Measurements from ENCODE around the gene TCN2.
A peak's percentile ranks its signal among the peaks of the same experiment; 100 is the strongest.
"Not testable (repeated sequence)": the region's sequence is repeated elsewhere in the genome, so short reads cannot be mapped to it uniquely, and the experiment has no call there.

The TCN2 gene

GRCh38 chr22:30580896-30581295, 26.1 kb upstream of the TCN2 start:
- DNase-seq: no peak

- DNase-seq: no peak
Measured at GRCh38 chr22:30582051-30582450, 24.9 kb upstream of the TCN2 start.

DNA sequence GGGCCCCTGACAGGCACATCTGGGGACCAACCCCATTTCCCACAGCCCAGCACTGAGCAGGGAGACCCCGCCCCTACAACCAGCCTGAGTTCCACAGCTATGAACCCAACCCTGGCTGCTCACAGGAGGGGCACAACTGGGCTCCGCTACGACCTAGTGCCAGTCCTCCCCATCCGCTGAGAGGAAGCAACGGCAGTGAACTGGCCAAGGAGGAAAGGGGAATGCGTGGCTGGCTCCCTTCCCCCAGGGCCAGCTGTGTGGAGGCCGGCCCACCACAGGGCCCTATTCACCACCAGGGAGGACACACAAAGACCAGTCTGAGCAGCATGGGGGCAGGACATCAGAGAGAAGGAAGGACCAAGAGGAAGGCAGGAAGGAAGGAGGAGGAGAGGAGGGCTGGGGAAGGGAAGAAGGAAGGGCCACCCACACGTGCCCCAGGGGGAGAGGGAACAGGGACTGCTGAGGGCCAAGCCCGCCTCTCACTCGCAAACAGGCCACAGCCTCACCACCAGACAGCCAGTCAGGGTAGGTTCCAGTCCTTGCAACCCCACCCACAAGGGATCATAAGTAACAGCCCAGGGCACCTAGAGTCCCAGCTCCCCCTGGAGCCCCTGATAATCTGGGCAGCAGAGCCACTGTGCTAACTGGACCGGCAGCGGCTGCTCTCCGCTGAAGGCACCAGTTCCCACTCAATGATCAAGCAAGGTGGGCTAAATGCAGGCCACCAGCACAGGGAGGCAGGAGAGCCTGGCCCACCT, 24.0 kb upstream of the TCN2 start:
- DNase-seq: no peak

DNA sequence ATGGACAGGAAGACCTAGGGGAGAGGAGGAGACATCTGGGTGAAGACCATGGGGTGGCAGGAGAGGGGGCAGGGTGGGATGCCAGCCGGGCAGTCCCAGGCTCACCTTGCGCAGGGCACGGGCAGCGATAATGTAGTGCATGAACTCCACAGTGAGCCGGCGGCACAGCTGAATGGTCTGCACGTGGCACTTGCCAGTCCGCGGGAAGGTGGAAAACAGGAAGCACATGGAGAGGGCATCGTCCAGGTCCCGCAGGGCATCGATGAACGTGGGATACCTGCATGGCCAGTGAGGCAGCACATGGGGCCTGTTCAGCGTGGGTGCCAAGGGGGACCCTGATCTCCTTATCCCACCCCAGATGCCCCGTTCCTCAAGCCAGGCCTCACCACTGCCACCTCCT, 22.5 kb upstream of the TCN2 start:
- DNase-seq: no peak

DNA sequence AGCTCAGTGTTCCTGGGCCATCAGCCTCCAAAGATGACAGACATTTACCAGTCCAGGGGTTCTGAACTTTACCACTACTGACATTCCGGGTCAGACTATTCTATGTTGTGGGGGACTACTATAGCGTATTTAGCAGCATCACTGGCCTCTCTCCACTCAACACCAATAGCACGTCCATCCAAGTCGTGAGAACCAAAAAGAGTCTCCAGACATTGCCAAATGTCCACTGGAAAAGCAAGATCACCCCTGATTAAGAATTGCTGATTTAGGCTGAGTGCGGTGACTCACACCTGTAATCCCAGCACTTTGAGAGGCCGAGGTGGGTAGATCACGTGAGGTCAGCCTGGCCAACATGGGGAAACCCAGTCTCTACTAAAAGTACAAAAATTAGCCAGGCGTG, 20.6 kb upstream of the TCN2 start:
- no peak for DNase-seq

DNA sequence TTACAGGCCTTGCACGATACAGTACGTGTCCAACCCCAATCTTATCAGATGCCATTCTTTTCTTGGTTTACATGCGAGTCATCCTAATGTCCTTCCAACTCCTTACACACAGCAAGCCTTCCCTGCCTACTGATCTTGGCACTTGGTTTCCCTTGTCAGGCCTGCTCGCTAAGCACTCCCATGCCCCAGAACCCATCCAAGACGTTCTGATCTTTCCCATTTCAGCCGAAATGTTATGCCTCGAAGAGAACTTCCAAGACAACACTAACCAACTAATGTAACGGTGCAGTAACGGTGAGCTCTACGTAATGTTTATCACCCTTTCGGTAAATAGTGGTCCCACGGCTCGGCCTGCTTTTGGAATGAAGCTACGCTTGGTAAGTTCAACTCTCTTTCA, 15.8 kb upstream of the TCN2 start:
- no peak for DNase-seq

- peak; percentile 85 for DNase-seq
Measured at GRCh38 chr22:30591588-30592359, 15.2 kb upstream of the TCN2 start, which contains the start of gene PES1. Gene PES1 (minus strand): TSS chr22:30591910. CDS start chr22:30591833, 77 bp downstream.

DNA sequence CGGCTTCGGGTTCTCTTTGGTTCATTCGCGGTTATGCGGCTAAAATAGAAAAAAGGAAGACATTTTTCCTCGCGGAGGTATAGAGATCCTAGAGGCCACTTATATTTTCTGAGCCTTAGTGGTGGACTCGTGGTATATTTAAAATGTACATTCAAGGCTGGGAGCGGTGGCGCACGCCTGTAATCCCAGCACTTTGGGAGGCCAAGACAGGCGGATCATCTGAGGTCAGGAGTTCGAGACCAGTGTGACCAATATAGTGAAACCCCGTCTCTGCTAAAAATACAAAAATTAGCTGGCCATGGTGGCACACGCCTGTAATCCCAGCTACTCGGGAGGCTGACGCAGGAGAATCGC, 14.6 kb upstream of the TCN2 start:
- not testable (repeated sequence) for DNase-seq

DNA sequence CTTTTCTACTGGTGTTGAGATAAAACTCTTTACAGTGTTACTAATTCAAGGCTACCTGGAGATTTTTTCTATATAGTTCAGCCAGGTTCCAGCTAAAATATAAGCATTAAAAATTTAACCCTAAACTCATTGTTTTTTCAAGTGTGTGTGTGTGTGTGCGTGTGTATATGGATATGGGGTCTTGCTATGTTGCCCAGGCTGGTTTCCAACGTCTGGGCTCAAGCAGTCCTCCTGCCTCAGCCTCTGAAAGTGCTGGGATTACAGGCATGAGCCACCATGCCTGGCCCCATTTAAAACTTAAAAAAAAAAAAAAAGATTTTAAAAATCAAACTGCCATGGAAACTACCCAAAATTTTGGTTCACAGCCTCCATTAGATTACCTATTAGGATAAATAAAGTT, 10.8 kb upstream of the TCN2 start:
- no peak for DNase-seq

DNA sequence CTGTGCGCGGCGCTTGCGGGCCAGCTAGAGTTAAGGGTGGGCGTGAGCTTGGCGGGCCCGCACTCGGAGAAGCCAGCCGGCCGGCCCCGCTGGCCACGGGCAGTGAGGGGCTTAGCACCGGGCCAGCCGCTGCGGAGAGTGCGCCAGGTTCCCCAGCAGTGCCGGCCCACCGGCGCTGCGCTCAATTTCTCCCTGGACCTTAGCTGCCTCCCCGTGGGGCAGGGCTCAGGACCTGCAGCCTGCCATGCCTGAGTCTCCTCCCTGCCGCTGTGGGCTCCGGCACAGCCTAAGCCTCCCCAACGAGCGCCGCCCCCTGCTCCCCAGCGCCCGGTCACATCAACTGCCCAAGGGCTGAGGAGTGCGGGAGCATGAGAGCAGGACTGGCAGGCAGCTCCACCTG, 10.1 kb upstream of the TCN2 start:
- DNase-seq: no peak

GRCh38 chr22:30598986-30599385, 8.0 kb upstream of the TCN2 start:
- no peak for DNase-seq

- DNase-seq: no peak
Measured at GRCh38 chr22:30600921-30601320, 6.1 kb upstream of the TCN2 start.

DNA sequence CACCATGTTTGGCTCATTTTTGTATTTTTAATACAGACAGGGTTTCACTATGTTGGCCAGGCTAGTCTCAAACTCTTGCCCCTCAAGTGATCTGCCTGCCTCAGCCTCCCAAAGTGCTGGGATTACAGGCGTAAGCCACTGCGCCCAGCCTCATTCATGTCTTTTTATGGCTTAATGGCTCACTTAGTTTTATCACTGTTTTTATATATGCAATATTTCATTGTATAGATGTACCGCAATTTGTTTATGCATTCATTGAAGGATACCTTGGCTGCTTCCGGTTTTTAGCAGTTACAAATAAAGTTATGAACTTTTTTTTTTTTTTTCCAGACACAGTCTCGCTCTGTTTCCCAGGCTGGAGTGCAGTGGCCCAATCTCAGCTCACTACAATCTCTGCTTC, 5.5 kb upstream of the TCN2 start:
- DNase-seq: no peak

- DNase-seq: no peak
Measured at GRCh38 chr22:30602049-30602448, 4.9 kb upstream of the TCN2 start.

GRCh38 chr22:30603801-30604200, 3.2 kb upstream of the TCN2 start:
- DNase-seq: no peak

- DNase-seq: no peak
Measured at GRCh38 chr22:30604723-30605122, 2.3 kb upstream of the TCN2 start.

DNA sequence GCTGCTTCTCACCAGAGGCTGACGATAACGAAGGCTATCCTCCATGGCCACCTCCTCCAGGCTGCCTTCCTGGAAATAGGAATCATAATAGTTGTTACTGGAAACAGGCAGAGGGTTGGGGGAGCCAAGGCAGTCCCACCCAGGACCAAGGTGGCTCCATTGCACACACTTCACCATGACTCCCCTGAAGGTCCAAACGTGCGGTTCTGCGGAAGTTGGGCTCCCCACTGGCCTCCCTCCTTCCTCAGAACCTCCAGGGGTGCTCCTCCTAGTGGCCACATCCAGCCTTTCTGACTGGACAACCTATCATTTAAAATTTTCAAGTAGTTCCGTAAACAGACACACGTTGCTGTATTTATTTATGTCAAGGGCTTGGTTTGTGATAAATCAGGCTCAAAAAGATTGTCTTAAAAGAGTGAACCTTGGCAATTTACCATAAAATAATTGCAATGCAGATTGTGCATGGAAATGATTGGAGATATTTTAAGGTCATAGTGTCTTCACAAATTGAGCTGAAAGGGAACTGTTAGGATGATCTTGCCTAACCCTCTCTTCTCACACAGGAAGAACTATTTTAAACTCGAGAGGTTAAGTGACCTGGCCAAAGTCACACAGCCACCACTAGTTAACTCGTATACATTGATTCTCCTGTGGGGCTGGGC, 1.4 kb upstream of the TCN2 start:
- DNase-seq: no peak

DNA sequence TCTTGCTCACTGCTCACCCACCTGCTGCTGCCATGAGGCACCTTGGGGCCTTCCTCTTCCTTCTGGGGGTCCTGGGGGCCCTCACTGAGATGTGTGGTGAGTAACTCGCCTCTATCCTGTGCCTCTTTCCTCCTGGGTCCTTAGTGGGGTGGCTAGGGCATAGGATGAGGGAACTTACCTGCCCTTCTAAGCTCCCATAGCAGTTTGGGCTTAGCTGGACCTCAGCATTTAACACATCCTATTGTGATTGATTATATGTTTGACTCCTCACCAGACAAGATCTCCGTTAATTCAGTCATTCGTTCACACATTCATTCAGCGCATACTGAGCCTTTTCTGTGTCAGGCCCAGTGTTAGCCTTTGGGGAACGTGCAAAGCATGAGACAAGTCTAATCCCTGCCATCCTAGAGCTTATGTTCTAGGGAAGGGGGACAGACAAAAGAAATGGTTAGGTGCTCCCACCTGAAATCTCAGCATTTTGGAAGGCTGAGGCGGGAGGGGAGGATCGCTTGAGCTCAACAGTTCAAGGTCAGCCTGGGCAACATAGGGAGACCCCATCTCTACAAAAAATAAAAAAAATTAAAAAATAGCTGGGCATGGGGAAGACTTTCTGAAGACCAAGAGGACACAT, 441 bp downstream of the TCN2 start:
- no peak for DNase-seq

GRCh38 chr22:30607939-30608338, 965 bp downstream of the TCN2 start:
- no peak for DNase-seq

GRCh38 chr22:30609260-30610185, 2.5 kb downstream of the TCN2 start:
- peak; percentile 39 for DNase-seq

DNA sequence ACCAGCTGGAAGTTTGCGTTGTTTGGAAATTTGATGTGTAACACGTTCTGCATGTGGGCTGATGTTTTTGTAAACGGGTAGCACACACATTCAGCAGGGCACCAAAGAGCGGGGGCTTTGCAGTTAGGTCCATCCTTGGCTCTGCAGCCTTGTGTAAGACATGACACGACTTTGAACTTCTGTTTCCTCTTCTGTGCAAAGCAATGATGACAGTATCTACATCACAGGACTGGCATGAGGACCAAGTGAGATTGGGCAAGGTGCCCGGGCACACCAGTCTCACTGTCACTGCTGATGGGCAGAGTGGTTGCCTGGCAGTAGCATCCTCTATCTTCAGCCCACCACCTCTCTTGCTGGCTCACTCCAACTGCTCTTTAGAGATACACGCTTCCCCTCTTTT, 3.3 kb downstream of the TCN2 start:
- no peak for DNase-seq

DNA sequence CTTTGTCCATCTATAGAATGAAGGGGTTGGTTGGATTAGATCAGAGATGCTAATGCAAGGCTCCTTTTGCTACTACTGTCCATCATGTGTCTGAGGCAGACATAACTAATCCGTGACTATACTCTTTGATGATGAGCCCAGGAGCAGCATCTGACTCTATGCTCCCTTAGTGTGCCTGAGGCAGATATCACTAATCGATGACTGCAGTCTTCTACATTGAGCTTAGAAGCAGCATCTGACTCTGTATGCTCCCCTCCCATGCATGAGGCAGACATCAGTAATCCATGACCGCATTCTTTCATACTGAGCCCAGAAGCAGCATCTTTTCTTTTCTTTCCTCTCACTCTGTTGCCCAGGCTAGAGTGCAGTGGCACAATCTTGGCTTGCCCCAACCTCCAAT, 4.2 kb downstream of the TCN2 start:
- DNase-seq: no peak

All from SIG-M5 (cell line).